Neural cell (in vitro differentiated cells): ENCODE data around the gene PRR18.

ENCODE experiments used
- CTCF ChIP-seq: fragments of 450-650 bp; IDR thresholded peaks from 2 replicates; pipeline ENCODE4 v1.5.1; 2014; ENCODE audit warnings: antibody characterized with exemption, mild to moderate bottlenecking, moderate library complexity; ENCODE audit not compliant: poor library complexity, severe bottlenecking
- EP300 ChIP-seq: fragments of 450-650 bp; conservative IDR thresholded peaks from 2 replicates; pipeline ENCODE4 v1.6.1; 2014; ENCODE audit warnings: antibody characterized with exemption, mild to moderate bottlenecking, moderate library complexity; ENCODE audit not compliant: poor library complexity, severe bottlenecking
- EZH2 ChIP-seq: fragments of 200-600, 300-800 bp; shearing (Covaris generic), sonication (generic); IDR thresholded peaks from 2 replicates; pipeline ENCODE4 v1.6.1; 2014; ENCODE audit warnings: antibody characterized with exemption, low read length, borderline replicate concordance, mild to moderate bottlenecking; ENCODE audit not compliant: insufficient read depth, poor library complexity, severe bottlenecking
- MXI1 ChIP-seq: fragments of 450-650 bp; conservative IDR thresholded peaks from 2 replicates; pipeline ENCODE4 v1.6.1; 2014; ENCODE audit warnings: antibody characterized with exemption, mild to moderate bottlenecking; ENCODE audit not compliant: poor library complexity, severe bottlenecking
- POLR2AphosphoS5 ChIP-seq: IDR thresholded peaks from 2 replicates; pipeline ENCODE4 v1.6.1; 2012
- TAF1 ChIP-seq: IDR thresholded peaks from 2 replicates; pipeline ENCODE4 v1.6.1; 2012; ENCODE audit warnings: low read depth
- TF ChIP-seq, protein P1 (sequence below): IDR thresholded peaks from 2 replicates; pipeline ENCODE4 v1.6.1; 2012; ENCODE audit warnings: borderline replicate concordance

DNA sequence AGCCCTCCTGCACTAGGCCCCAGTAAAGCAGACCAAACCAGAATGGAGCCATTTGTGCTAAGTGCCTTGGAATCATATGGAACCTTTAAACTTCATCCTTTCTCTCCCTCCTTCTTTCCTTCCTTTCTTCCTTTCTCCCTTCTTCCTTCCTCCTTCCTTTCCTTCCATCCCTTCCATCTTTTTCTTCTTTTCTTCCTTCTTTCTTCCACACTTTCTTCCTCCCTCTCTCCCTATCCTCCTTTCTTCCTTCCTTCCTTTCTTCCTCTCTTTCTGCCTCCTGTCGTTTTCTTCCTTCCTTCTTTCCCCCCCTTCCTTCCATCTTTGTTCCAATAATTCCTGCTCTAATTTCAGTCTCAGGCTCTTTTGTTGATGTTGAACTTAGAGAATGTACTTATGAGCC is 45.3 kb upstream of the PRR18 start:
- TF ChIP-seq CTCF (no peak), EP300 (no peak), EZH2 (no peak), TAF1 (no peak), MXI1 (no peak), POLR2AphosphoS5 (no peak)
- TF ChIP-seq, protein P1, sequence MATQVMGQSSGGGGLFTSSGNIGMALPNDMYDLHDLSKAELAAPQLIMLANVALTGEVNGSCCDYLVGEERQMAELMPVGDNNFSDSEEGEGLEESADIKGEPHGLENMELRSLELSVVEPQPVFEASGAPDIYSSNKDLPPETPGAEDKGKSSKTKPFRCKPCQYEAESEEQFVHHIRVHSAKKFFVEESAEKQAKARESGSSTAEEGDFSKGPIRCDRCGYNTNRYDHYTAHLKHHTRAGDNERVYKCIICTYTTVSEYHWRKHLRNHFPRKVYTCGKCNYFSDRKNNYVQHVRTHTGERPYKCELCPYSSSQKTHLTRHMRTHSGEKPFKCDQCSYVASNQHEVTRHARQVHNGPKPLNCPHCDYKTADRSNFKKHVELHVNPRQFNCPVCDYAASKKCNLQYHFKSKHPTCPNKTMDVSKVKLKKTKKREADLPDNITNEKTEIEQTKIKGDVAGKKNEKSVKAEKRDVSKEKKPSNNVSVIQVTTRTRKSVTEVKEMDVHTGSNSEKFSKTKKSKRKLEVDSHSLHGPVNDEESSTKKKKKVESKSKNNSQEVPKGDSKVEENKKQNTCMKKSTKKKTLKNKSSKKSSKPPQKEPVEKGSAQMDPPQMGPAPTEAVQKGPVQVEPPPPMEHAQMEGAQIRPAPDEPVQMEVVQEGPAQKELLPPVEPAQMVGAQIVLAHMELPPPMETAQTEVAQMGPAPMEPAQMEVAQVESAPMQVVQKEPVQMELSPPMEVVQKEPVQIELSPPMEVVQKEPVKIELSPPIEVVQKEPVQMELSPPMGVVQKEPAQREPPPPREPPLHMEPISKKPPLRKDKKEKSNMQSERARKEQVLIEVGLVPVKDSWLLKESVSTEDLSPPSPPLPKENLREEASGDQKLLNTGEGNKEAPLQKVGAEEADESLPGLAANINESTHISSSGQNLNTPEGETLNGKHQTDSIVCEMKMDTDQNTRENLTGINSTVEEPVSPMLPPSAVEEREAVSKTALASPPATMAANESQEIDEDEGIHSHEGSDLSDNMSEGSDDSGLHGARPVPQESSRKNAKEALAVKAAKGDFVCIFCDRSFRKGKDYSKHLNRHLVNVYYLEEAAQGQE = no peak
